Natural killer cell (primary cell): ENCODE measurements around the gene SON. TPM values are rescaled to one million over a fixed set of nuclear protein-coding genes. Genes with fewer than 3 reads are reported as not detected.

Source experiments
- ATAC-seq, 3 donors: fragments of 150-1000 bp in 2 of 3; fragments of 200-7000 bp in 1 of 3; cut with Tn5 transposase; 1 replicate in 1 of 3; 2 replicates in 2 of 3; pipeline ENCODE4 v1.10.0; 2021; ENCODE audit warnings: mild to moderate bottlenecking in 2 of 3, moderate library complexity in 2 of 3
- DNase-seq, 2 donors: peaks; one replicate each; pipeline versions ENCODE4 v3.0.0 to v3.0.0-alpha.2; 2013 to 2021; ENCODE audit warnings: mixed read lengths in 1 of 2
- H3K27ac ChIP-seq: one replicate; pipeline ENCODE4 v1.5.1; 2013; ENCODE audit warnings: mild to moderate bottlenecking, low read length
- H3K27me3 ChIP-seq: one replicate; pipeline ENCODE4 v1.6.1; 2013; ENCODE audit warnings: low read length; ENCODE audit not compliant: control insufficient read depth, insufficient read depth
- H3K36me3 ChIP-seq: one replicate; pipeline ENCODE4 v1.6.1; 2013; ENCODE audit warnings: low read length; ENCODE audit not compliant: control insufficient read depth, insufficient read depth
- H3K4me1 ChIP-seq: one replicate; pipeline ENCODE4 v1.6.1; 2013; ENCODE audit warnings: low read length; ENCODE audit not compliant: control insufficient read depth, insufficient read depth
- H3K4me3 ChIP-seq: one replicate; pipeline ENCODE4 v1.5.1; 2013; ENCODE audit warnings: low read length
- H3K9me3 ChIP-seq: one replicate; pipeline ENCODE4 v1.6.1; 2013; ENCODE audit warnings: low read length; ENCODE audit not compliant: control insufficient read depth, insufficient read depth
- H3K27ac Mint-ChIP-seq, 2 donors: one replicate each; pipeline ENCODE4 v1.8.0; 2022; ENCODE audit warnings: mild to moderate bottlenecking in 2 of 2, mixed read lengths in 2 of 2, moderate library complexity in 1 of 2
- H3K27me3 Mint-ChIP-seq, 2 donors: one replicate each; pipeline ENCODE4 v1.8.0; 2022; ENCODE audit warnings: low read depth in 2 of 2, mixed read lengths in 2 of 2
- H3K36me3 Mint-ChIP-seq: one replicate; pipeline ENCODE4 v1.8.0; 2022; ENCODE audit warnings: mixed read lengths
- H3K4me1 Mint-ChIP-seq, 2 donors: one replicate each; pipeline ENCODE4 v1.8.0; 2022; ENCODE audit warnings: mixed read lengths in 2 of 2
- H3K4me3 Mint-ChIP-seq: one replicate; pipeline ENCODE4 v1.8.0; 2022; ENCODE audit warnings: mild to moderate bottlenecking, moderate library complexity, mixed read lengths
- H3K9me3 Mint-ChIP-seq, 2 donors: one replicate each; pipeline ENCODE4 v1.8.0; 2022; ENCODE audit warnings: mixed read lengths in 2 of 2
- CTCF ChIP-seq: fragments of 200-600 bp; IDR thresholded peaks from one replicate; pipeline ENCODE4 v1.8.0; 2022; ENCODE audit warnings: antibody characterized with exemption
- WGBS: methylation state at CpG from one replicate; pipeline ENCODE4 v1.1.7; 2013; ENCODE audit warnings: missing lambda C conversion rate; ENCODE audit not compliant: insufficient coverage; 5-methylcytosine and 5-hydroxymethylcytosine counted together
- intact Hi-C: fragments of 100-400 bp; cut with micrococcal nuclease; formaldehyde crosslinking; loops from one replicate; pipeline ENCODE4 v1.14.2; 2022
- total RNA-seq, 4 donors: library from RNA; stranded (reverse); fragments of 120-200 nt in 1 of 4; gene quantifications; one replicate each; pipeline versions ENCODE4 v1.2.3 to v1.2.4, GENCODE V29; 2013 to 2022

The SON gene
- 100 to 1,000 TPM; 348 to 442 (median 416) TPM for total RNA-seq
- total RNA-seq (2013): 310 TPM

GRCh38 chr21:33542640-33543504 is at the start of gene SON:
Gene SON, plus strand, starts transcription at chr21:33543038. Its CDS starts 55 bp downstream, at chr21:33543093.
- intact Hi-C loops: loop anchor here (1.0 to 5.0 kb wide), 6 partner anchors 14 to 771 kb away; partner anchors contain the start of genes DNAJC28, DONSON, ITSN1 and PAXBP1
- peak within 1 kb of the TSS; percentile 92 for H3K4me3 ChIP-seq
- DNase-seq: peak; percentile 95 to 99
- no peak for TF ChIP-seq CTCF
- no peaks in the 10 kb centered on the region for H3K9me3 ChIP-seq
- peaks cover 16% of the 10 kb centered on the region for H3K36me3 ChIP-seq
- peaks cover 6% of the 10 kb centered on the region for H3K4me1 ChIP-seq
- Mint-ChIP-seq H3K27ac (peak within 1 kb of the TSS; percentile 98 to 100), H3K27me3 (no peaks in the 10 kb centered on the region), H3K36me3 (peaks cover 7% of the 10 kb centered on the region), H3K4me1 (peaks cover 47 to 53% of the 10 kb centered on the region in 2 donors), H3K4me3 (peak within 1 kb of the TSS; percentile 99), H3K9me3 (no peaks in the 10 kb centered on the region)
- ATAC-seq: peak; percentile 85 to 97 (median 88)
- H3K27me3 ChIP-seq: no peaks in the 10 kb centered on the region
- under 1% methylated on average over 56 of the region's 57 CpGs for WGBS
- H3K27ac ChIP-seq: peak within 1 kb of the TSS; percentile 99

- no peak for ATAC-seq
- no peak overlapping the region for H3K4me3 ChIP-seq
- H3K27me3 ChIP-seq: no peaks in the 10 kb centered on the region
- Mint-ChIP-seq H3K27me3 (peaks cover 7 to 11% of the 10 kb centered on the region in 2 donors), H3K4me3 (no peak overlapping the region), H3K4me1 (peaks cover 14% of the 10 kb centered on the region in 2 donors), H3K27ac (no peak overlapping the region), H3K9me3 (no peaks in the 10 kb centered on the region), H3K36me3 (no peaks in the 10 kb centered on the region)
- intact Hi-C loops: no loop called here
- H3K9me3 ChIP-seq: no peaks in the 10 kb centered on the region
- H3K4me1 ChIP-seq: peaks cover 8% of the 10 kb centered on the region
- 97% methylated on average over 3 of the region's 3 CpGs for WGBS
- DNase-seq: no peak
- no peaks in the 10 kb centered on the region for H3K36me3 ChIP-seq
- TF ChIP-seq CTCF: no peak
- no peak overlapping the region for H3K27ac ChIP-seq
Observed at GRCh38 chr21:33493756-33494155, 49.1 kb upstream of the SON start.

GRCh38 chr21:33495743-33496142 is 47.1 kb upstream of the SON start:
- Mint-ChIP-seq H3K27ac (no peak overlapping the region), H3K27me3 (peaks cover 7 to 11% of the 10 kb centered on the region in 2 donors), H3K9me3 (no peaks in the 10 kb centered on the region), H3K36me3 (no peaks in the 10 kb centered on the region), H3K4me1 (peaks cover 12 to 13% of the 10 kb centered on the region in 2 donors), H3K4me3 (no peak overlapping the region)
- no peak for ATAC-seq
- Histone ChIP-seq H3K27me3 (no peaks in the 10 kb centered on the region), H3K4me3 (no peak overlapping the region), H3K9me3 (no peaks in the 10 kb centered on the region), H3K4me1 (peaks cover 8% of the 10 kb centered on the region), H3K36me3 (no peaks in the 10 kb centered on the region), H3K27ac (no peak overlapping the region)
- no peak for DNase-seq
- 74% methylated on average over 4 of the region's 4 CpGs for WGBS
- no peak for TF ChIP-seq CTCF
- intact Hi-C loops: no loop called here
